HG03342 (cell line): ENCODE measurements around the gene SRRM4.
A peak's percentile ranks its signal among the peaks of the same experiment; 100 is the strongest.
"Not testable (repeated sequence)": the region's sequence is repeated elsewhere in the genome, so short reads cannot be mapped to it uniquely, and the experiment has no call there.

ENCODE experiments used
- ATAC-seq: cut with Tn5 transposase; IDR thresholded peaks from one replicate; pipeline ENCODE4 v1.9.1; 2021; ENCODE audit warnings: mild to moderate bottlenecking, moderate library complexity; ENCODE audit not compliant: unreplicated experiment

SRRM4 gene

GRCh38 chr12:118981285-118982211 is at the start of gene SRRM4:
SRRM4 (plus strand) TSS chr12:118981541; CDS start chr12:118981883, 342 bp downstream.
- ATAC-seq, result no peak

DNA sequence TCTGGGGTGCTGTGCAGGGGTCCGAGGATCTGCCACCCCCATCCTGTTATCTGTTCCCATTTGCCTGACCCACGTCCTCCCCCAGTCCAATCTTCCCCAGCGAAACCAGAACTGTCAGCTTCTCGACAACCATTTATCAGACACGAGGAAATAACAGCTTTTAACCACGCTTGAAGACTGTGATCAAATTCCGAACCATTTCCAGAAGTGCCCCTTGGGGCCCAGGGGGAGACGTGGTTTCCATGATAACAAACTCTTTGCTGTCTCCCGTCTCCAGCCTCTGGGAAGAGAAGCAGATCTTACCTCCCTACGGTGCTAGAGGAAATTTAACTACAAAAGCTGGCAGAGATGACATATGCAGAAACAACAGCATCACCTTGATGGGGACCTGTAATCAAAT is 35.1 kb upstream of the SRRM4 start:
- no peak for ATAC-seq

DNA sequence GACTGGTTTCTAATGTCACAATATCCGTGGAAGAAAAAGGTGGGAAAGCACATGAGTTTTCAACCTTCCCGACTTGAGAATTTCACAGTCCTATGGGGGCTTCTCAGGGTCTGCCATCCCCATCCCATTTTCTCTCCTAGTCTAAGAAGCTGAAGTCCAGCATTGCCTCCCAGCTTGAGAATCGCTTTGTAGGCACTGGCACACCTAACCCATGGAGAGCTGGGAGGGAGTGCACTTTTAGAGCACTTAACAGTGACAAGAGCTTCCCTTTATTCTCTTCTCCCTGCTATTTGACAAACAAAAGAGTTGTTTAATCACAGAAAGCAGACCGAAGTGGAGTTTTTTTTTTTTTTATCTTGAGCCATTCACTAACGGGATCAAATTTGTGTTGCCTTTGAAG is 22.8 kb upstream of the SRRM4 start:
- no peak for ATAC-seq

DNA sequence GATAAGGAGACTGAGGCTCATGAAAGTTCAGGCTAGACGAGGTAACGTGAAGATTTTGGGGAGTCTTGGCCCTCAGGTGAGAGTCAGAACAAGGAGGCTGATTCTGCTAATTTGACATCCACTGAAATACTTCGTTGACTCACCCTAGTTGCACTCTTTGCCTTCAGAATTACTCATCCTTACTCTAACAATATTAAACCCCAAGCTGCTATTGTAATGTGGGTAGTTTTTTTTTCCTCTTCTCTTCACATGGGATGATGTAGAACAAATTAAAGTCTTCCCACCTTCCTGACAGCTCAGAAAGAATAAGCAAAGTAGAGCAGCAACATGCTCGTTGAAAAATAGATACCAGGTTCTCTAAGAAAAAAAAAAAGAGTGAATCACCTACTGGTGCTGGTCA is 22.0 kb upstream of the SRRM4 start:
- ATAC-seq, result no peak

GRCh38 chr12:118959985-118960560 is 21.3 kb upstream of the SRRM4 start:
- no peak for ATAC-seq

- ATAC-seq, result no peak
Observed at GRCh38 chr12:118960865-118961264, 20.5 kb upstream of the SRRM4 start.

GRCh38 chr12:118964988-118965387 is 16.4 kb upstream of the SRRM4 start:
- ATAC-seq, result no peak

DNA sequence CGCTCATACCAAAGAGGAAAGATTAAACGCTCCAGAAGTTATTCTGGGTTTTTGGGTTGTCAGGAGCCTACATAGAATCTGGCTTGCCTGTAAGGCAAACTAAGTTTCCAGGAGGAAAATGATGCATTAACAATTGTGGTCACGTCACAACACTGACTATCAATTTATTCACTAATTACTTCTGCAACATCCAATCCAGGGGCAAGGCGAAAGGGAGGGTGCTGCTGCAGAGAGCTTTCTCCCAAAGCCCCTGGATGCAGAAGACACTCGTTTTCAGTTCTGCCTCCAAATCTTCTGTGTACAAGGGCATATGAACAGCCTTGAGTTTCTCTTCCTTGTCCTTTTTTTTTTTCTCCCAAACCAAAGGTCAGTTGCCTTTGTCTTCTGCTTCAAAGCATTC is 10.5 kb upstream of the SRRM4 start:
- no peak for ATAC-seq

GRCh38 chr12:118972982-118973381 is 8.4 kb upstream of the SRRM4 start:
- ATAC-seq, result no peak

GRCh38 chr12:118979763-118980406 is 1.5 kb upstream of the SRRM4 start:
- ATAC-seq, result peak; percentile 56

- no peak for ATAC-seq
Observed at GRCh38 chr12:118980407-118981014, 830 bp upstream of the SRRM4 start.

DNA sequence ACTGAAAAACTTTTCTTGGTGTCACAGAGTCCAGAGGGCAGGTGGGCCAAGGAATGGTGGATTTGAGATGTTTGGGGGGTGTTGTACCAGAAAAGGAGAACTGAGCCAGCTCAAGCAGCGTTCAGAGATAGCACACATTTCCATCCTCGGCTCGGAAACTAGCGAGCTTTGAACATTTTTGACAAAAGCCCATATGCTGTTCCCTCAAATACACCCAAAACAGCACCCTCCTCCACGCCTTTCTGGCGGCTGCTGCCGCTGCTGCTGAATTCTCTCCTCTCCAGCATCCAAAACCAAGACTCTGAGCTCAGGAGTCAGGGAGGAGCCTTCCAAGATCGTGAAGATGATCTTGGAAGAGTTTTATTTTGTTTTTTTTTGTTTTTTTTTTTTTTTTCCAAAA is 961 bp downstream of the SRRM4 start:
- no peak for ATAC-seq

DNA sequence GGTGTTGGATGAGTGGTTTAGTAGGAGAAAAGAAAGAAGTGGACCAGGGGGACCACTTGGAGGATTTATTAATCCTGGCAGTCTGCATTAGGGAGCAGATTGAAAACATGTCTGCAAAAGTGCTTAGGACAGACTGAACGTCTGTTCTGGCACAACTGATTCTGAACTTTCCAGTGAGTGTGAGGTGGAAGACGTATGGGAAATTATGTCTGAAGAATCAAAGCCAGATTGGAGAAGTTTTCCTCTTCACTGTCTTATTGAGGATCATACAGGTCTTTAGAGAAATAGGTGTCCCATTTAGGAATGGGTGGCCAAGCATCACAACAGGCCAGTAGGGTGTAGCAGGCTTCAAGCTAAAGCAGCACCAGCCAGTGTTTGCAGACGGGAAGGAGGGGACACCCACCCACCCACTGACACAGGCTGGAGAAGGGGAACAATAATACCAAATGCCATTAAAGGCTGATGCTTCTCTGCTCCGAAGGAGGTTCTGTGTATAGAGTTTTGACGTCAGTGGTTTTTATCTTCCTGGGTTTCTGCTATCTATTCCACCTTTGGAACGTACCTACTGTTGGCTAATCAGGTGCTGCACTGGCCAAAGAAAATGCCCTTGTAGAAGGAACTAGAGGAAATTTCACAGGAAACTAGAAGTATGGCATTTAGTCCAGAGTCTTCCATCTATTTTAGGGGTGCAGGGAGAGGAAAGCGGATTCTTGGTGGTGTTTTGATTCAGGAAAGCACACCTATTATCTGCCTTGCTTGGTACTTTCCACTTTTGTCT is 1.8 kb downstream of the SRRM4 start:
- ATAC-seq, result no peak

DNA sequence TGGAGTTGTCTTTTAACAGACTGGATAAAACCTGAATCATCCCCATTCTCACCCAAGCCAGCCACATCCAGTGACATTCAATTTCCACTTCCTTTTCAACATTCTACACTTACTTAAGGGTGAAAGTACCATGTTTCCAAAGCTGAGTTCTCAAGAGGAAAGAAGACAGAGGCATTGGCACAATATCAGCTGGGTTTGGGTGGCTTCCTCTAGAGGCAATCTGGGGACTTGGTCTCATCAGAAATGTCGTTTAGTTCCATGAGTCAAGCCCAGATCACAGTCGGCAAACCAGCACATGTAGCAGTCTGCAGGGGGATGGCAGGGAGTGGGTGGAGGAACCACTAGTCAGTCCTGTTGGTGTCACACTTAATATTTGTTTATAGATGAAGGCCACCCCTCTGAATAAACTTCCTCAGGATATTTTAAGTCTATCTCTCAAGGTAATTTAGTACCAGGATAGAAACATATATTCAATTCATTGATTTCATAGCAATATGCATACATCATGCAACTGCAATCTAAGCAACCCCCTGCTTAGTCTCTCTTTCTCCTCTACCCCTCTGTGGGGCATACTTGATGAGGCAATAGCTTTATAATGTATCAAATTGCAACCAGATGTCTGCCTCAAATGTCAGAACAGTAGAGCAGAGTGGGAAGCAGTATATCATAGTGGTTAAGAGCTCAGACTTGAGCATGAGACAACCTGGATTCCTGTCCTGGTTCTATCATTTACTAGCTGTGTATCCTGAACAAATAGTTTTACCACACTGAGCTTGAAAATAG is 3.0 kb downstream of the SRRM4 start:
- no peak for ATAC-seq

GRCh38 chr12:118986050-118986449 is 4.7 kb downstream of the SRRM4 start:
- ATAC-seq, result no peak

DNA sequence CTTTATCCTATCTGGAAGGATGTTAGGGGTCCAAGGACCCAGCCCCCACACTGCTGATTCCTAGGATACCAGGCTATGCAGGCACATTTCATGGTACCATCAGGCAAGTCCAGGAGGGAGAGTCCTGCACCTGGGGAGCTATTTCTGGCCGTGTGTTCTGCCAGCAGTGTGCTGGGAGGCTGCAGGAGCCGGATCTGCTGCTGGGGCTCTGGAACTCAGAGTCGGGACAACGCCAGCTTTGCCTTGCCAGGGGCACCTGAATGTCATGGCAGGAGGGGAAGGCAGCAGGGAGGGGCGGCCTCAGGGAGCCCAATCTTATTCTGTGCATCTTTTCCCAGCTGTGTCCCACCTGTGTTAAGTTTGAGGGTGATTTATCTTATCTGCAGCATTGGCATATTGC is 17.8 kb downstream of the SRRM4 start:
- ATAC-seq, result no peak

DNA sequence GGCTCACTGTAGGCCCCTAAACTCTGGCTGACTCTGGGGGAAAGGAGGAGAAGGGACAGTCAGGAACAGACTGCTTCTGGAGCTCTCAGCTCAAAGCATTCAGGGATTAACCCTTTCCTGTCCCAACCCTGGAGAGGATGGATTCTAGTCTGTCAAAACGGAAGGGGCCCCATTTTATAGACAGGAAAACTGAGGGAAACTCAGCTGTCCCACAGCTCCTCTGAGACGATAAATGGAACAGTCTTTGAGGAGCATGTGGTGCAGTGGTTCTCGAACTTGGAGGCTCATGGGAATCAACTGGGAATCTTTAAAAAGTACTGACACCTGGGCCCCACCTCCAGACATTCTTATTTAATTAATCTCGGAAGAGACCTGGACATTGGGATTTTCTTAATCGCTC is 23.7 kb downstream of the SRRM4 start:
- ATAC-seq, result no peak

GRCh38 chr12:119005913-119006312 is 24.6 kb downstream of the SRRM4 start:
- ATAC-seq, result no peak

DNA sequence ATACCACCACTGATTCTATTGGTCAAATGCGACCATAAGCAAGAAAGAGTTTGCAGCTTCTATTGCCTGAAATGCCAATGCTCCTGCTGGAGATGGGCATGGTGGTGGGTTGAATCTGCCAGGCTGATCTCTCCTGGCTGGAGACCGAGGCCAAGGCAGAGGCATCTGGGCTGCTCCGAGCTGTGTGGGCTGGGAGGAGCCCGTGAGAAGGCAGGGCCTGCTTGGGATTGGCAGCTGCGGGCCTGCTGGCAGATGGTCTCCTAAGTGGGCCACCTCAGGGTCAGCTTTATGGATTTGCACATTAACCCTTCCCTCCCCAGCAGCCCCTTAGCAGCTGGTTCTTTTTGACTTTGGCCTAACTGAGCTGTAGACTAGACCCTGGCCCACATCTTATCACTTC is 25.4 kb downstream of the SRRM4 start:
- ATAC-seq, result no peak

DNA sequence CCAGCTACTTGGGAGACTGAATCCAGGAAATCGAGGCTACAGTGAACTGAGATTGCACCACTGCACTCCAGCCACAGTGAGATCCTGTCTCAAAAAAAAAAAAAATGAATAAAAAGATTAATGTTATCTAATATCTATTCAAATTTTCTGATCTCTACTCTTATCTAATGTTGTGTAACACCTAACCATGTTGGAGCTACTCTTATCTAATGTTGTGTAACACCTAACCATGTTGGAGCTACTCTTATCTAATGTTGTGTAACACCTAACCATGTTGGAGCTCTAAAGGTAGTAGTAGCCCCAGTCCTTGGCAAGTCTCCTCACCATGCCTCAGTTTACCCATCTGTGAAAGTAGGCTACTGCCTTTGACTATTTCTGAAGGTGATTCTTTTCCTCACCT is 26.9 kb downstream of the SRRM4 start:
- not testable (repeated sequence) for ATAC-seq
